ENCODE measurements around the gene TEX35.

GRCh38 chr1:178518894-178519293, 6.0 kb downstream of the TEX35 start:
- TF ChIP-seq CTCF (IDR thresholded peaks at IDR 0.05) (no peak), POLR2A (IDR thresholded peaks at IDR 0.05) (no peak), EP300 (IDR thresholded peaks at IDR 0.05) (no peak), POLR2AphosphoS5 (IDR thresholded peaks at IDR 0.05) (no peak)
